HG02642 (cell line): ENCODE measurements around the gene SH3D21.

Experiments used
- ATAC-seq: cut with Tn5 transposase; IDR thresholded peaks from one replicate; pipeline ENCODE4 v1.9.1; 2021; ENCODE audit warnings: mild to moderate bottlenecking; ENCODE audit not compliant: unreplicated experiment, poor library complexity

Gene SH3D21

DNA sequence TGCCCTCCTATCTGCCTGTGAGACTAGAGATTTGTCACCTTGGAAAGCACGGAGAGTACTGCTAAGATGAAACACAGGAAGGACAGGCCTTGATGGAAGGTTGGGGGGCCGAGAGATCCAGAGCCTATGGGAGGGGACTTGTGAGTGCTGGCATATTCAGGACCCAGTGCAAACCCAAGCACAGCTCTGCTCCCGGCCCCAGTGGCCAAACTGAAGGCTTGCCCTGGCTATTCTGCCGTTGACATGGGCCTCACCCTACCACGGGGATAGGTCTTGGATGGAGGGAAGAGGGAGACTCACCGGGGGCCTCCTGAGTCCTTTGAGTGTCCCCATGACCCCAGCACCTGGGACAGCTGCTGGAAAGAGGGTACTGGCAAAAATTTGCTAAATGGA, 21.9 kb downstream of the SH3D21 start:
- ATAC-seq = no peak

DNA sequence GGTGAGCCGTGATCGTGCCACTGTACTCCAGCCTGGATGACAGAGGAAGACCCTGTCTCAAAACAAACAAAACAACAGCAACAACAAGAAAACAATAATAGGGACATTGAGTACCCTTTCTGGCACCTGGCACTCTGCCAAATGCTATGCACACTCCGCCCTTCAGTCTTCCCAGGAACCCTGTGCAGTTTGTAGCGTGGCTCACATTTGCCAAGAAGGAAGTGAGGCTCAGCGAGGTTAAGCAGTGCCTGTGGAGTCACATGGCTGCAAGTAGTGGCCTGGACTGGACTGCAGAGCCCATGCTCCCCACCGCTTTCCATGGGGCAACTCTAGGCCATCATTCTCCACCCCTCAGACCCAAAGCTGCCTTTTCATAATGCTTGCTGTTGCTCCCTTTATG, 22.5 kb downstream of the SH3D21 start:
- ATAC-seq = no peak

DNA sequence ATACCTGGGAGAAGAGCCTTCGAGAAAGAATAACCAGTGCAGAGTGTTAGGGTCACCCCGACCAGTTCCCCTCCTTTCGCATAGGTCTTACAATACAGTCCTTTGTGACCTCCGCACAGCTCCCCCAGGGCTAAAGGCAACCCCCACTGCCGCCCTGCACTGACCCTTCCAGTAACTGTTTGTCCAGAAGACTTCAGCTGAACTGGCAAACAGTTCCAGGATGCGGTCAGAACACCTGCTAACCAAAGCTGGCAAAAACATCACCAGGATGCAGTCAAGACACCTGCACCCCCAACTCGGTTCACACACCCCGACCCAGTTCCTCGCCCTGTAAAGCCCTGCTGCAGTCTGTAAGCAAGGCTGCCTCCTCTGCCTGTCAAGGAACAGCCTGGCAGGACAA, 23.6 kb downstream of the SH3D21 start:
- ATAC-seq = no peak

GRCh38 chr1:36330940-36331339, 24.8 kb downstream of the SH3D21 start:
- no peak for ATAC-seq

- ATAC-seq = no peak
These were observed 31.7 kb downstream of the SH3D21 start for GRCh38 chr1:36337830-36338229.

DNA sequence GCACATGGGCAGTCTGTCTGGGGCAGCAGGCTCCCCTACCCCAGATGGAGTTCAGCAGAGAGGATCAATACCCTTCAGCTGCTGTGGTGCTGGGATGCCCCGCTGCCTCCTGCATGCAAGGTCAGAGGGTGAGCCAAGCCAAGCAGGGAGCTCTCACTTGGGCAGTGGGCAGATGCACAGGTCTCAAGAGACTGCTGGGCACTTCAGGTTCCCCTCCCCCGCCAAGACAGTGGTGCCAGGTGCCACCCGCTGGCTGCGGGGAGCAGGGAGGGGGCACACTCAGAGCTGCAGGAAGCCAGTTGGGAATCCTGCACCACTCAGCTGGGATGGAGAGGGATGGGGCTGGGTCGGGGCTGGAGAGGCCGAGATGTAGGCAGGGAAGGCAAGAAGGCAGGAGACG, 33.0 kb downstream of the SH3D21 start:
- no peak for ATAC-seq

GRCh38 chr1:36339615-36340014, 33.4 kb downstream of the SH3D21 start:
- no peak for ATAC-seq

DNA sequence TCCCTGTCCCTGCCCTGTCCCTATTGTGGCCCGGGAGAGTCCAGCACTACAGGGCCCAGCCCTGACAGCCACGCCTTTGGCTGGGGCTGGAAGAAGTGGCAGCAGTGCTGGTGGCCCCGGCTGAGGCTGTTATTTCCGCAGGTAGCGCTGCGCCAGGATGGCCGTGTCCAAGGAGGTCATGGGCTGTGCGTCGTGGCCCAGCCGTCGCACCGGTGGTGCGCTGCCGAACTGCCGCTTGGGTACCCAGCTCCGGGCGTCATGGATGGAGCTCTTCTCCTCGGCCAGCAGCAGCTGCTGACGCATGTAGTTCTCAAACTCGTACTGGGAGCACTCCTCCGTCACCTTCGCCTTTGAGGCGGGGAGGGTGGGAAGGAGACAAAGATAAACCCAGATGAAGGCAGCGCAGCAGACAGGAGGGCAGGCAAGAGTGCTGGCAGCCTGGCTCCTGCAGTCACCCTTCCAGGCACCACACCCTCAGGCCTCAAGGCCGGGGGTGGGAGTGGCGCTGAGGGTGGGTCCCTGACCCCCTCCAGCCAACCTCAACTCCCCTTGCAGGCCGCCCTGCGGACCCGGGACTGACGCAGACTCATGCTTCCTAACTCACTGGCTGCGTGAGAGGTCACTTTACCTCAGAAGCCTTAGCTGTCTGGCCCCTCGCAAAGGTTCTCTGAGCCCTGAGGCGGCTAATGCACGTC, 35.6 kb downstream of the SH3D21 start:
- ATAC-seq = no peak

DNA sequence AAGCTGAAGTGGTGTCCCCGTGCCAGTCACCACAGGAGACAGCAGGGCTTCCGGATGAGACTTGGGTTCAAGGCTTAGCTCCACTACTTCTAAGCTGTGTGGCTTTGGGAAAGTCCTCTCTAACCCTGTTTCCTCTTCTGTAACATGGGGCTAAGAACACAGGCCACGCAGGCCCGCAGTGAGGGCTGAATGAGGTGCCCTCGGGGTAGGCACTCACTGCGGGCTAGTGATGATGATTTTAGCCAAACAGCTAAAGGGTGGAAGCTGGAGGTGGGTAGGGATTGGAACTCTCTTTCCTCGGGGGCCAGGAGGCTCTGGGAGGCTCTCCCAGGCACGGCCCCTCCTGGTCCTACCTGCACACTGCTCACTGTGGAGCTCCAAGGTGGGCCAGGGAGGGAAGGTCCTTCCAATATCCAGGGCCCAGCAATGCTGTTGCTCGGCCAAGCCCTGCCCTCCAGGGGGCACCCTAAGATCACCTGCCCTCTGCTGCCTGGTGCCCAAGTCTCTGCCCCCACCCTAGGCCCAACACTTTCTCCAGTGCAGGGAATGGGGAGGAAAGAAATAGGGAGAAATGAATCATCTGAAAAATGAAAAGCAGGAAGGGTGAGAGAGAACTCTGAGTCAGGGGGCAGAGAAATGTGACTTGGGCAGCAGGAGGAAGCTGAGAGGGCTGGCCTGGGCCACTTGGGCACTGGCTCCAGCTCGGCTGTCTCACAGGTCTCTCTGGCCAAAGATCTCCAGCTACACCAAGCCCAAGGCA, 36.4 kb downstream of the SH3D21 start:
- no peak for ATAC-seq

DNA sequence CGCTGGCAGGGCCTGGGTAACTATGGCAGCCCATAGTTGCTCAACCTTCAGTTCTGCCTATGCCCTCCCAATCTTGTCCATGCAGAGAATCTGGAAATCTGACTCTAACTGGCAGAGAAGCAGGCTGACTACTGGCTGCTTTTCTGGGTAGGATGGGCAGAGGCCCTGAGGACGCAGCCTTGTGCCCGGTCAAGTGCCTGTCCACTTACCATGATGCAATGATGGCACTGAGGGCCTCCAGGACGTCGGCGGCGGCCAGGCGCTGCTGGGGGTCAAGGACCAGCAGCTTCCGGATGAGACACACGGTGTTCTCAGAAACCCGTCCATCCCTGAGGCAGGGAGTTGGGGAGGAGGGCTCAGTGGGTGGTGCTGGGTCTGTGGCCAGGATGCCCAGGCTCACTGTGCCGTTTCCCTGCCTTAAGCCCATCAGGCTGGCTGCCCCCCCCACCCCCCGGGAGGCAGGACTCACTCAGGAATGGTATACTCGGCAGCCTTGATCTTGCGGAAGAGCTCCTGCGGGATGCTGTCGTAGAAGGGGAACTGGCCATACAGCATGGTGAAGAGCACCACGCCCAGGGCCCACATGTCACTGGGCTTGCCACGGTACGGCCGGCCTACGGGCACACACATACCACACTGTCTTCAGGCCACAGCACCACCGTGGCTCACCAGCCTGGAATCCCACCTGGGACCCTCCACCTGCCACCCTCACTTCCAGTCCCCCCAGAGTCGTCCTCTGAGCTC, 37.7 kb downstream of the SH3D21 start:
- no peak for ATAC-seq

DNA sequence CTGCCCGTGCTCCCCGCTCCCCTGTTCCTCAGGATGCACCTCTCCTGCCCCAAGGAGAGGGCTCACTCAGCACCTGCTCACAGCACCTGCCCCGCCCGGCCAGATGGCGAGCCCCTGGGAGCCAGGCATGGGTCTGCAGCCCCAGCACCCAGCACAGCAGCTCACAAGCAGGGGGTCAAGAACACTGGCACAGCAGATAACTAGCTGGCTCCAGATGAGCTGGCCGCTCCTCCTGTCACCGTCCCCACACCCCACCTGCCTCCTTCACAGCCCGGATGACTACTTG, 38.2 kb downstream of the SH3D21 start:
- ATAC-seq = no peak

DNA sequence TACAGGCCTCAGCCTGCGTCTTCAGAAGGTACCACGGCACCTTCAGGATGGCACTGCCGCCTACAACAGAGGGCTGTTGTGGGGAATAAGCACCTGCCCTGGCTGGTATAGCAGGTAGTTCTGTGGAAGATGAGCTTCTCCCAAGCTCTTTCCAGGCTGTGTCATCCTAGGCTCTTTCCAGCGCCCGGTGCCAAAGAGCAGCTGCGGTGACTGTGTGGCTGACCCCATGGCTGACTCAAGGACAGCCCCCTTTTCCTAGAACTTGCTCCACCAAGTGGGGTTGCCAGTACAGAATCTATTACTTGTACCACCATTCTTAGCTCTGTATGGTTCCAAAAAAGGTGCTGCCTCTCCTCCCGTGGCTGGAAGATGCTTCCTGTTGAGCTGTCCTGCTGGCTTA, 39.2 kb downstream of the SH3D21 start:
- ATAC-seq = no peak

DNA sequence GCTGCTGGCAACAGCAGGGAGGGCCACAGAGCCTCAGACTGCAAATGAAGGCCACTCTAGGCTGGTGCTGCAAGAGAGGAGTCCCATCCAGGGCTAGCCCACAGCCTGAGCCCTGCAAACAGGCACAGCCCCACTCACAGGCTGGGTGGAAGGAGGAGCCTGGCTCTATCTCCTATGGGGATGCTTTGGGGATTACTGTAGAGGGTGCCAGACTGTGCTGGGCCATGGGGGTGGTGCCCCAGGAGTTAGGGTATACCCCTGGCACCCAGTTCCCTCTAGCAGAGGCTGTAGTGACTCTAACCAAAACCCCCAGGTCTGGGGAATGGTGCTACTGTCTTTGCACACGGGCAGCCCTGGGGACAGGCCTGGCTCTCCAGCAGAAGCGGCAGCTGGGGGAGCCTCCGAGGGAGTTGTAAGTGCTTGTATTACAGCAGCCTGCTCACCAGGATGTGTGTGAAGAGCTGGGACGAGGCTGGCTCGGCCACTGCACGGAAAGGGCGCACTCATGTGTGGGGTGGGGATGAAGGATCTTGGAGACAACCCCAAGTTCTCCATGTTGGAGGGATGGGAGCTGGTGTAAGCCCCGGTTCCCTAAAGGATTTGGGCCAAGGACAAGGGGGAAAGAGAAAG, 40.7 kb downstream of the SH3D21 start:
- no peak for ATAC-seq

GRCh38 chr1:36349241-36349671, 43.1 kb downstream of the SH3D21 start:
- ATAC-seq = peak; percentile 66

DNA sequence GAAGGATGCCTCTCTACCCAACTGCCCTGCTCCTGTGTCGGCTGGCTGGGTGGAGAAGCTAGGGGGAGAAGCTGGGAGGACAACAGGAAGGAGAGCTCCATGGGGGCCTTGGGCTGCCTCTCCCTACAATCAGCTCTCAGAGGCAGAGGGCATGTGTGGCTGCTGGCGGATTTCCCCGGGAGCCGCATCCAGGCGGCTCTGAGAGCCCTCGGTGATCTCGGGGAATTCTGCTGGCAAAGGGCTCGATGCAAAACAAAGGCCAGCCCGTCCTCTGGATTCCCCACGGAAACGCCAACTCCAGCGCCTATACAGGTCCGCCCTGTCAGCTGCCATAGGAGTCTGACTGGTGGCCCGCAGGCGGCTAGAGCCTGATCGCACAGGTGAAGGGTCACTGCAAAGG, 43.7 kb downstream of the SH3D21 start:
- no peak for ATAC-seq

- ATAC-seq = no peak
These were observed 44.6 kb downstream of the SH3D21 start for GRCh38 chr1:36350659-36351226.

DNA sequence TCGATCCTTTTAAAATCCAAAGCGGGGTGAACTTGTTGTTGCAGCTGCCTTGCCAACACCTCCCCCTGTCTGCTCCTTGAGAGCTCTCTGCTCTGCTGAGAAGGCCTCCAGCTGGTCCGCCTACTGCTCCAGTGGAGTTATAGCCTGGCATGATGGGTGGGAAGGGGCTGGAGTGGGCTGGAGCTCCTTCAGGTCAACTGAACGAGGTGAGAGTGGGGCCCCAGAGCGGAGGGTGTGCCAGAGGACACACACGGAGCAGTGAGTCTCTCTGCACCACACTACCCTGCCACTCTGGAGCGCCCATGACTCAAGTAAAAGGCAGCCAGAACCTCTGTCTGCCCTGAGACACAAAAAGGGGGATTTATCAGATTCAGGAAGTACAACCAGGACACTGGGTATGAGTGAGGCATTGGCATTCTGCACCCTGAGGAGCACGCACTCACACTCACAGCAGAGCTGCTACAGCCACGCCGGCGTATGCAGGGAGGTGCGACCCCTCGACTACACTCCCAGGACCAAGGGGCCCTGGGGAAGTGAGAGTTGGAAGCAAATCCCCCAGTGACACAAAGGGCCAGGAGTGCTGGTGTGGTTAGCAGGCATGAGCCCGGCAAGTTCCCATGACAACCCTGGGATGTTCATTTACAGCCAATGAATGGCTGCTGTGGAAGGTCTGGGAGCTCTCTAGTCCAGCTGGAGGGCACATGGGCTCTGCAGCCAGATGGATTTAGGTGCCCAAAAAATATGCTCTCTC, 45.2 kb downstream of the SH3D21 start:
- no peak for ATAC-seq

DNA sequence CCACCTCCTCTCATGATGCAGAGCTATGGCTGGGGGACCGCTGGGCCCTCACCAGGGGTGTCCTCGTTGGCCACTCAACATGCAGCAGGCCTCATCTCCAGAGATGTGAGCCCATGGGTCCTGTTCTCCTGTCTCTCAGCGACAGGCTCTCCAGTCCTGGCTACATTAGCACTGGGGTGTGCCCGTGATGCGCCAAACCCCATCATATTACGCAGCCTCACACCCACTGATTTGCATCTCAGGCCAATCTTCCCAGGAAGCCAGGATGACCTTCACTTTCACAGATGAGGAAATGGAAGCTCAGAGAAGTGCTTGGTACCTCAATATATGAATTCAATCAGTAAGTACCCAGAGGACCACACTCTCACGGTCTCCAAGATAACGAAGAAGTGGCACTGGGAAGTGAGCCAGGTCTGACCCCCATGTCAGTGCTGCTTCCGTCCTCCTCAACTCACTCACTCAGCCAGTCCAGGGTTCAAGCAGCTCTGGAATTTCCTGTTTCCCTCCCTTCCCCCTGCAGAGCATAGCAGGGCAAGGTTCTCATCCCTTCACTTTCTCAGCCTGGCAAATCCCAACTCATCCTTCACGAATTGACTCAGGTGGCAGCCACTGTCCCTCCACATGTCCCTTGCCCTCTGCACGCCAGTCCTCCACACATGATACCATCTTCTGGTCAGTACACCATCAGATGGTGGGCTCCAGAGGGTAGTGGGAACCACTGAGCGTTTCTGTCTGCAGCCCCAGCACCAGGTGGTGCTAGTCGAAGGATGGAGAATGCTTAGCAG, 46.1 kb downstream of the SH3D21 start:
- no peak for ATAC-seq
